ENCODE measurements around the gene RGS9.
A peak's percentile ranks its signal among the peaks of the same experiment; 100 is the strongest.

The RGS9 gene

DNA sequence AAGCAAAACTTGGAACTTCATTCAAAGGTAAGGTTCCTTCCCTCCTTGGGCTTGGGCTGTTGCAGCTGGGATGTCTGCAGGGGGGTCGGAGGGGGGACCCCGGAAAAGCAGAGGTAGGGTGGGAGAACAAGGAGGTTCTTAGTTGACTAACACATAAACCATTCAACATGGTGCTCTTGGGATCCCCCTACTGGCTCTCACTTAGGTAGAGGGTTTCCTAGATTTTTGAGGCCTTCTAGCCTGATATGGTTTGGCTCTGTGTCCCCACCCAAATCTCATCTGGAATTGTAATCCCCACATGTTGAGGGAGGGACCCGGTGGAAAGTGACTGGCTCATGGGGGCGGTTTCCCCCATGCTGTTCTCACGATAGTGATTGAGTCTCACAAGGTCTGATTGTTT lies 93.9 kb downstream of the RGS9 start:
- TF ChIP-seq, protein P1, sequence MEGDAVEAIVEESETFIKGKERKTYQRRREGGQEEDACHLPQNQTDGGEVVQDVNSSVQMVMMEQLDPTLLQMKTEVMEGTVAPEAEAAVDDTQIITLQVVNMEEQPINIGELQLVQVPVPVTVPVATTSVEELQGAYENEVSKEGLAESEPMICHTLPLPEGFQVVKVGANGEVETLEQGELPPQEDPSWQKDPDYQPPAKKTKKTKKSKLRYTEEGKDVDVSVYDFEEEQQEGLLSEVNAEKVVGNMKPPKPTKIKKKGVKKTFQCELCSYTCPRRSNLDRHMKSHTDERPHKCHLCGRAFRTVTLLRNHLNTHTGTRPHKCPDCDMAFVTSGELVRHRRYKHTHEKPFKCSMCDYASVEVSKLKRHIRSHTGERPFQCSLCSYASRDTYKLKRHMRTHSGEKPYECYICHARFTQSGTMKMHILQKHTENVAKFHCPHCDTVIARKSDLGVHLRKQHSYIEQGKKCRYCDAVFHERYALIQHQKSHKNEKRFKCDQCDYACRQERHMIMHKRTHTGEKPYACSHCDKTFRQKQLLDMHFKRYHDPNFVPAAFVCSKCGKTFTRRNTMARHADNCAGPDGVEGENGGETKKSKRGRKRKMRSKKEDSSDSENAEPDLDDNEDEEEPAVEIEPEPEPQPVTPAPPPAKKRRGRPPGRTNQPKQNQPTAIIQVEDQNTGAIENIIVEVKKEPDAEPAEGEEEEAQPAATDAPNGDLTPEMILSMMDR (IDR thresholded peaks at IDR 0.05) = no peak

- TF ChIP-seq, protein P1 (IDR thresholded peaks at IDR 0.05) = peak; percentile 79
These were observed 94.6 kb downstream of the RGS9 start for GRCh38 chr17:65231662-65232335.

DNA sequence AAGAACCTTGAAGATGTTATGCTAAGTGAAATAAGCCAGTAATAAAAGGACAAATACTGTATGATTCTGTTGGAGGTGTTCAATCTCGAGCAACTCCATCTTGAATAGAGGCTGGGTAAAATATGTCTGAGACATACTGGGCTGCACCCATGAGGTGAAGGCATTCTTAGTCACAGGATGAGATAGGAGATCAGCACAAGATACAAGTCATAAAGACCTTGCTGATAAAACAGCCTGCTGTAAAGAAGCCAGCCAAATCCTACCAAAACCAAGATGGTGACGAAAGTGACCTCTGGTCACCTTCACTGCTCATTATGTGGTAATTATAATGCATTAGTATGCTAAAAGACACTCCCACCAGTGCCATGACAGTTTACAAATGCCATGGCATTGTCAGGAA lies 98.1 kb downstream of the RGS9 start:
- TF ChIP-seq, protein P1 (IDR thresholded peaks at IDR 0.05) = no peak

DNA sequence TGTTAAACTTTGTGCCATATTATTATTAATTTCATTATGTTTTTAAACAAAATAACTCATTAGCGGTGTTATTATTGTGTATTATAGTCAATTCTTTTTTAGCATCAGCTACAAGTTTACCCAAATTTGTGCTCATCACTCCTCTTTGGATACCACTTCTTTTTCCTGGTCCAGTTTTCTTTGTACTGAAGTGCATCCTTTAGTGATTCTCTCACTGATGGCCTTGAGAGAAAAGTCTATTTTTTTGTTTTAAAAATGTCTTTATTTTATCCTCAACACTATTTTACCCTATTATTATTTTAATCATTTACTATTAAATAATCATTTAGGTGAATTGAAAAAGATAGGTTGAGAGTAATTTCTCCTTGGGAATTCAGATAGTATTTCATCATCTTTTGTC lies 99.2 kb downstream of the RGS9 start:
- TF ChIP-seq, protein P1 (IDR thresholded peaks at IDR 0.05) = no peak

DNA sequence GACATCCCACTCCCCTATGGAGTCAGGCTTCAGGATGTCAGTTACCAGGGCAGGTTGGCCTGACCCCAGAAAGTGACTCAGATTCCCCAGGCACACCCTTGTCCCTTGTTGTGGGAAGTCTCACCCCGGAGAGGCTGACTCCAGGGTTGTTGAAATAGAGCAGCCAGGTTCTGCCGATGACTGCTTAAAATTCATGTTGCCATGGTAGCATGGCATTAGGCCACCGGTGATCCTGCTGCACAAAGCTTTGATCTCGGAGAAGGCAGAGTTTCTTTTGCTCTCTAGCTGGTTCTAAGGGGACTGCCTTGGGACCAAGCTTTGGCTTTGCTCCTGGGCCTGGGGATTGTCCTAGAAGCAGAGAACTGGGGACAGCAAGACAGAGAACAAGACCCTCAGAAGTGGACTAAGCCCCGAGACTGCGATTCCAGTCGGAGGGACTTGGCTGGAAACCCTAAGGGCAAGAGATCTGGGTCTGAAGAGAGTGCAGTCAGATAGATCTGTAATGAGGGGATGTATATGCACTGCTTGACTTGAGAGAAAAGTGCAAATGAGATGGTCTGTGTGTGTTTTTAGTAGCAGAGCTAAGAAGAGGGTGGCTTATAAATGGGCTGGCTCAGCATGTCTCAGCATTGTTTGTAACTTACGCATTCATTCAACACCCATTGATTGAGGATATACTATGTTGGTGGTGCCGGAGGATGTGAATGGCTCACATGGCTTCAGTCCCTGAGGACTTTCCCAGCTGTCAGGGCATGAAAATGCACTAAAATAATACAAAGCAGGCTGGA lies 106.9 kb downstream of the RGS9 start:
- TF ChIP-seq, protein P1 (IDR thresholded peaks at IDR 0.05) = no peak

DNA sequence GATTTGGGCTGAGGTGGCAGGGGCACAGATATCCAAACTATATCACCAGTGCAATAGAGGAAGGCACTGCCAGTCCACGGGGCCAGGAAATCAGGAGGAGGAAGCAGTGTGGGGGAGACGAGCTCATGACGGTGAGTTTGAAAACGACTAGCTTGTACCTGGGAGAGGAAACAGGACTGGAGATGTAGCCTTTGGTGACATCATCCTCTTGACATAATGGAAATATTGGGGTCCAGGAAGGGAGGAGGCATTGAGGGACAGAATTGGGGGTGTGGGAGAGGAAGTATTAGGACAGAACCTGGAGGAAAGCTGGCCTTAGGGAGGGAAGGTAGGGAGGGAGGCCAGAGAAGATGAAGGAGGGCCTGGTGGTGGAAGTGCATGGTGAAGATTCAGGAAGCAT lies 109.1 kb downstream of the RGS9 start:
- TF ChIP-seq, protein P1 (IDR thresholded peaks at IDR 0.05) = no peak

DNA sequence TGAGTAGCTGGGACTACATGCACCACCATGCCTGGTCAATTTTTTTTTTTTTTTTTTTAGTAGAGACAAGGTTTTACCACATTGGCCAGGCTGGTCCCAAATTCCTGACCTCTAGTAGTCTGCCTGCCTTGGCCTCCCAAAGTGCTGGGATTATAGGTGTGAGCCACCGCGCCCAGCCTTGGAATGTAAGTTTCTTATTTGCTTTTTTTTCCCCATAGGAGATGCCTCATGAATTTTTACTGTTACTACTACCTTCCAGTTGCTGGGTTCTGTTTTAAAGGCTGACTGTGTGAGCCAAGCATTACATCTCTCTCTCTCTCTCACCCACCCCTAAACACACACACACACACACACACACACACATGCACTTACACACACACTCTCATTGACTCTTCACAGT lies 112.6 kb downstream of the RGS9 start:
- TF ChIP-seq, protein P1 (IDR thresholded peaks at IDR 0.05) = no peak
